ENCODE data around the gene KANSL1. TPM values are rescaled to one million over a fixed set of nuclear protein-coding genes. Genes with fewer than 3 reads are reported as not detected.

The KANSL1 gene
- total RNA-seq, 1 experiment from 2014 or later, result 47.6 TPM

DNA sequence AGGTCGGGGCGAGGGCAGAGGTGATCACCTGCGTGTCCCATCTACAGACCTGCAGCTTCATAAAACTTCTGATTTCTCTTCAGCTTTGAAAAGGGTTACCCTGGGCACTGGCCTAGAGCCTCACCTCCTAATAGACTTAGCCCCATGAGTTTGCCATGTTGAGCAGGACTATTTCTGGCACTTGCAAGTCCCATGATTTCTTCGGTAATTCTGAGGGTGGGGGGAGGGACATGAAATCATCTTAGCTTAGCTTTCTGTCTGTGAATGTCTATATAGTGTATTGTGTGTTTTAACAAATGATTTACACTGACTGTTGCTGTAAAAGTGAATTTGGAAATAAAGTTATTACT, 165.3 kb downstream of the KANSL1 start:
- Histone ChIP-seq H3K79me2 (ENCODE audit: low read length) (no peaks in the 10 kb centered on the region), H3K36me3 (ENCODE audit: low read depth, low read length) (peaks cover 38% of the 10 kb centered on the region), H3K9me2 (replicated peaks; ENCODE audit: low read length) (no peaks in the 10 kb centered on the region), H3K27me3 (ENCODE audit: low read length) (no peaks in the 10 kb centered on the region), H3K4me3 (ENCODE audit: low read length) (no peak overlapping the region), H3K27ac (ENCODE audit: low read length) (no peak overlapping the region), H3K4me2 (ENCODE audit: low read length) (no peak overlapping the region), H4K20me1 (ENCODE audit: low read length) (no peaks in the 10 kb centered on the region), H2AFZ (ENCODE audit: low read length) (no peak overlapping the region), H3K4me1 (ENCODE audit: insufficient read depth, low read length) (no peaks in the 10 kb centered on the region), H3K9me3 (ENCODE audit: low read length) (no peaks in the 10 kb centered on the region), H3K9ac (ENCODE audit: low read length) (no peak overlapping the region), H3F3A (ENCODE audit: low read length, unreplicated experiment) (no peaks in the 10 kb centered on the region)
- CTCF ChIA-PET, result no interaction called here
- DNase-seq (no peak), ATAC-seq (no peak)
- no TSS peak for BruUV-seq (replicated peaks)
- POLR2A ChIA-PET (ENCODE audit: unreplicated experiment), result no interaction called here
- intact Hi-C loops (cut with micrococcal nuclease), result no loop called here
- no peak for TF ChIP-seq EZH2 (IDR thresholded peaks at IDR 0.05; ENCODE audit: low read length, unreplicated experiment)
- no peak for TF ChIP-seq CTCF (conservative IDR thresholded peaks at IDR 0.05; ENCODE audit: low read depth, low read length)
- no peak for TF ChIP-seq EZH2phosphoT487 (IDR thresholded peaks at IDR 0.05; ENCODE audit: borderline replicate concordance, low read length)

DNA sequence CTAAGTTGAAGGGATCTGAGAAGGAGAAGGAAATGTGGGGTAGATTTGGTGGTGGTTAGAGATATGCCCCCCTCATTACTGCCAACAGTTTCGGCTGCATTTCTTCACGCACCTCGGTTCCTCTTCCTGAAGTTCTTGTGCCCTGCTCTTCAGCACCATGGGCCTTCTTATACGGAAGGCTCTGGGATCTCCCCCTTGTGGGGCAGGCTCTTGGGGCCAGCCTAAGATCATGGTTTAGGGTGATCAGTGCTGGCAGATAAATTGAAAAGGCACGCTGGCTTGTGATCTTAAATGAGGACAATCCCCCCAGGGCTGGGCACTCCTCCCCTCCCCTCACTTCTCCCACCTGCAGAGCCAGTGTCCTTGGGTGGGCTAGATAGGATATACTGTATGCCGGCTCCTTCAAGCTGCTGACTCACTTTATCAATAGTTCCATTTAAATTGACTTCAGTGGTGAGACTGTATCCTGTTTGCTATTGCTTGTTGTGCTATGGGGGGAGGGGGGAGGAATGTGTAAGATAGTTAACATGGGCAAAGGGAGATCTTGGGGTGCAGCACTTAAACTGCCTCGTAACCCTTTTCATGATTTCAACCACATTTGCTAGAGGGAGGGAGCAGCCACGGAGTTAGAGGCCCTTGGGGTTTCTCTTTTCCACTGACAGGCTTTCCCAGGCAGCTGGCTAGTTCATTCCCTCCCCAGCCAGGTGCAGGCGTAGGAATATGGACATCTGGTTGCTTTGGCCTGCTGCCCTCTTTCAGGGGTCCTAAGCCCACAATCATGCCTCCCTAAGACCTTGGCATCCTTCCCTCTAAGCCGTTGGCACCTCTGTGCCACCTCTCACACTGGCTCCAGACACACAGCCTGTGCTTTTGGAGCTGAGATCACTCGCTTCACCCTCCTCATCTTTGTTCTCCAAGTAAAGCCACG, 165.9 kb downstream of the KANSL1 start:
- Histone ChIP-seq H3K9ac (ENCODE audit: low read length) (no peak overlapping the region), H3K4me3 (ENCODE audit: low read length) (no peak overlapping the region), H3F3A (ENCODE audit: low read length, unreplicated experiment) (no peaks in the 10 kb centered on the region), H3K36me3 (ENCODE audit: low read depth, low read length) (peaks cover 33% of the 10 kb centered on the region), H2AFZ (ENCODE audit: low read length) (no peak overlapping the region), H4K20me1 (ENCODE audit: low read length) (no peaks in the 10 kb centered on the region), H3K9me2 (replicated peaks; ENCODE audit: low read length) (no peaks in the 10 kb centered on the region), H3K79me2 (ENCODE audit: low read length) (no peaks in the 10 kb centered on the region), H3K27me3 (ENCODE audit: low read length) (no peaks in the 10 kb centered on the region), H3K9me3 (ENCODE audit: low read length) (no peaks in the 10 kb centered on the region), H3K4me2 (ENCODE audit: low read length) (no peak overlapping the region), H3K27ac (ENCODE audit: low read length) (no peak overlapping the region), H3K4me1 (ENCODE audit: insufficient read depth, low read length) (no peaks in the 10 kb centered on the region)
- DNase-seq, result no peak
- BruUV-seq (replicated peaks), result TSS peak; percentile 2
- intact Hi-C loops (cut with micrococcal nuclease), result no loop called here
- no peak for TF ChIP-seq CTCF (conservative IDR thresholded peaks at IDR 0.05; ENCODE audit: low read depth, low read length)
- no peak for TF ChIP-seq EZH2phosphoT487 (IDR thresholded peaks at IDR 0.05; ENCODE audit: borderline replicate concordance, low read length)
- no peak for TF ChIP-seq EZH2 (IDR thresholded peaks at IDR 0.05; ENCODE audit: low read length, unreplicated experiment)
- ATAC-seq, result no peak
- ChIA-PET POLR2A (ENCODE audit: unreplicated experiment) (no interaction called here), CTCF (no interaction called here)

Data from PC-3 (cell line).